ENCODE results near the gene PLXND1.

Gene PLXND1

DNA sequence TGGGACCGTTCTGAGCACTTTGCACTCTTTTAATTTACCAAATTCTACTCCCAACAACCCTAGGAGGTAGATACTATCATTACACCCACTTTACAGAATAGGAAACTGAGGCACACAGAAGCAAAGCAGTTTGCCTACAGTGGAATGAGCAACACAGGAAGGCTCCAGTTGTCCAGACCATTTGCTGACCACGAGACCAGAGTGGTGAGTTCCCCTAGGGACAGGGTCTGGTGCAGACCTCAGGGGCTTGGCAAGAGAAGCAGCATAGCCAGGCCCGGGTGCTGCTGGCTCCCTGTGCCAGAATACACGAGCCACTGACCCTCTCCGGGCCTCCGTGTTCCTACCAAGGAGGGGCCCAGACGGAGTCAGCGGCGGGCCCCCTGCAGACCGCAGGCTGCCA lies 26.5 kb downstream of the PLXND1 start:
- H3K4me3 ChIP-seq (ENCODE audit: control insufficient read depth, low read depth, low read length), result no peak overlapping the region
- TF ChIP-seq, protein P1, sequence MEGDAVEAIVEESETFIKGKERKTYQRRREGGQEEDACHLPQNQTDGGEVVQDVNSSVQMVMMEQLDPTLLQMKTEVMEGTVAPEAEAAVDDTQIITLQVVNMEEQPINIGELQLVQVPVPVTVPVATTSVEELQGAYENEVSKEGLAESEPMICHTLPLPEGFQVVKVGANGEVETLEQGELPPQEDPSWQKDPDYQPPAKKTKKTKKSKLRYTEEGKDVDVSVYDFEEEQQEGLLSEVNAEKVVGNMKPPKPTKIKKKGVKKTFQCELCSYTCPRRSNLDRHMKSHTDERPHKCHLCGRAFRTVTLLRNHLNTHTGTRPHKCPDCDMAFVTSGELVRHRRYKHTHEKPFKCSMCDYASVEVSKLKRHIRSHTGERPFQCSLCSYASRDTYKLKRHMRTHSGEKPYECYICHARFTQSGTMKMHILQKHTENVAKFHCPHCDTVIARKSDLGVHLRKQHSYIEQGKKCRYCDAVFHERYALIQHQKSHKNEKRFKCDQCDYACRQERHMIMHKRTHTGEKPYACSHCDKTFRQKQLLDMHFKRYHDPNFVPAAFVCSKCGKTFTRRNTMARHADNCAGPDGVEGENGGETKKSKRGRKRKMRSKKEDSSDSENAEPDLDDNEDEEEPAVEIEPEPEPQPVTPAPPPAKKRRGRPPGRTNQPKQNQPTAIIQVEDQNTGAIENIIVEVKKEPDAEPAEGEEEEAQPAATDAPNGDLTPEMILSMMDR (IDR thresholded peaks at IDR 0.05; ENCODE audit: control insufficient read depth, insufficient read depth, low read depth, low read length, missing control alignments), result no peak
- DNase-seq (ENCODE audit: low read depth), result no peak

DNA sequence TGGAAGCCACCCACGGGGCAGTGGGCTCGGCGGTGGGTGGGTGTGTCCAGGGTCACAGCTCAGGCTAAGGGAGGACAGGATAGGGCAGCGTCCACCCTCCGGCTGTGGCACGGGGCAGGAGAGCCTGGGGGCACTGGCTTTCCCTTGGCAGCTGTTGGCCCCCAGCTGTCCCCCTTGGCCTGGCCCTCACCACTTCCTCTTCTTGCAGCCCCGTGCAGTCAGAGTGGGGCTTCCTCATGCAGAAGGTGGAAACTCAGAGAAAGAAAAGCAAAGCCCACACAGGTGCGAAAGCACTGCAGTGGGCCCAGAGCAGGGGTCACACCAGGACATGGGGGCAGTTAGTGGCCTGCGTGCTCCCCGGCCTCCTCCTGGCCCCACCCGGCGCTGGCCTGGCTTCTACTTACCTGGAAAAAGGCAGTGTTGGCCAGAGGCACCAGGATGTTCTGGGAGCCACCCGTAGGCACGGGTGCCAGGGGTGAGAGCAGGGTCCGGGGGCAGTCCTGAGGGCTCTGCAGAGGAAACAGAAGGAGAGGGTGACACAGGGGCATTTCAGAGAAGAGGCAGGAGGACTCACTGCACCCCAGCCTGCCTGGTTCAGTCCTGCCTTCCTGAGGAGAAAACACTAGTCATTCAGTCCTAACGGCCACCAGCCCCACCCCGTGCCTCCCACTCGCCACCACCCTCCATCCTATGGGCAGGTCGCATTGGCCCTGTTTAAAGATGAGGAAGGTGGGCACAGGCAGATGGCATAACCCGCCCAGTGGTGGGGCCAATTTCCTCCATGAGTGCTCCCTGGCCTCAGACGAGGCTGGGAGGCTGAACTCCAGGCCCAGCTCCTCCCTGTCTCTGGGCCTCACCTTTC lies 28.3 kb downstream of the PLXND1 start:
- TF ChIP-seq, protein P1 (IDR thresholded peaks at IDR 0.05; ENCODE audit: control insufficient read depth, insufficient read depth, low read depth, low read length, missing control alignments), result no peak
- H3K4me3 ChIP-seq (ENCODE audit: control insufficient read depth, low read depth, low read length), result no peak overlapping the region
- no peak for DNase-seq (ENCODE audit: low read depth)

DNA sequence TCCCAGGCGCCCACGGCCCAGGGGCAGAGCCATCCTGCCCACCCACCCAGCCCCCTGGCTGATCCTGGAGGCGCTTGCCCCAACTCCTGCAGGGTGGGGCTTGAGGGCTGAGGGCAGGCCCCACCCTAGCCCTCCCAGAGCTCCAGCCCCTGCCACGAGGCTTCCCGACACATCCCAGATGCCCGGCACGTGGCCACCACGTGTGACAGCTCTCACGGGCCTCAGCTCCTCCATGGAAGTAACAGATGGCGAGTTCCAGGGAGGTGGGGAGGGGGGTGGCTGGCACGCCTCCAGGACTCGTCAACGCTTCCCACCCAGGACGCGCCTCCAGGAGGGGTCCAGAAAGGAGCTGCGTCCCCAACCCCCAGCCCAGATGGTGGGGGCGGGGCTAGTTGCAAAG lies 29.1 kb downstream of the PLXND1 start:
- no peak overlapping the region for H3K4me3 ChIP-seq (ENCODE audit: control insufficient read depth, low read depth, low read length)
- DNase-seq (ENCODE audit: low read depth), result no peak
- TF ChIP-seq, protein P1 (IDR thresholded peaks at IDR 0.05; ENCODE audit: control insufficient read depth, insufficient read depth, low read depth, low read length, missing control alignments), result no peak

DNA sequence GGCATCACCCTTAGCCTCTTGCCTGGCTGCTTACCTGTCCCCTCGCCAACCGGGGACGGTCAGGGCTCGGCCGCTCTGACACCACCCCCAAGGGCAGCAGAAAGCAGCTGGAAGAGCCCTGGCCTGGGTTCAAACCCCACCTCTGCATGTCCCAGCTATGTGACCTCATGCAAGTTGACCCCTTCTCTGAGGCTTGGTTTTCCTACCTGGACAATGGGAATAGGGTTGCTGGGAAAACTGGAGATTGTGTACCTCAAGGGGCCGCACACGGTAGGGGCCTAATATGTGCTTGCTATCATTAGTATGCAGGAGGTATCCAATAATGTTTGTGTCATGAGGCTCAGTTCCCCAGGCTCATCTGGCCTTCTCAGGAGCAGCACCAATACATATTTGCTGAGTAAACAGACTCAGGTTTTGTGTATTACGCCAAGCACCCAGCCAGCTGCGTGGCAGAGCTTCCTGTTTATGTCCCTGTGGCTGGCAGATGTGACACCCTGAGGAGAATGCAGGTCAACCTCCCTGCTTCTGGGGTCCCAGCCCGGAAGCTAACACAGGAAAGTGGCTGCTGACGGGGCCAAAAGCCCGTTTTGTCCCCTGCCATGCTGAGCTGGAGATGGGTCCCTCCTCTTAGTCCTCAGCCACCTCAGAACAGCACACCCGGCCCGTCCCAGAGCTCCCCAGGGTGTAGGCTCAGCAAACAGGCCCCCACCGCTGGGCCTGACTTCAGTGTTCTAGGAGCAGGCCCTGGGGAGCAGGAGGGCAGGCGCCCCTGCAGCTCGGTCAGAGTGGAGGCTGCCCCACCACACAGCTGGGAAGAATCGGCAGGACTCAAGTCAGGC lies 29.7 kb downstream of the PLXND1 start:
- H3K4me3 ChIP-seq (ENCODE audit: control insufficient read depth, low read depth, low read length), result no peak overlapping the region
- TF ChIP-seq, protein P1 (IDR thresholded peaks at IDR 0.05; ENCODE audit: control insufficient read depth, insufficient read depth, low read depth, low read length, missing control alignments), result no peak
- DNase-seq (ENCODE audit: low read depth), result no peak

DNA sequence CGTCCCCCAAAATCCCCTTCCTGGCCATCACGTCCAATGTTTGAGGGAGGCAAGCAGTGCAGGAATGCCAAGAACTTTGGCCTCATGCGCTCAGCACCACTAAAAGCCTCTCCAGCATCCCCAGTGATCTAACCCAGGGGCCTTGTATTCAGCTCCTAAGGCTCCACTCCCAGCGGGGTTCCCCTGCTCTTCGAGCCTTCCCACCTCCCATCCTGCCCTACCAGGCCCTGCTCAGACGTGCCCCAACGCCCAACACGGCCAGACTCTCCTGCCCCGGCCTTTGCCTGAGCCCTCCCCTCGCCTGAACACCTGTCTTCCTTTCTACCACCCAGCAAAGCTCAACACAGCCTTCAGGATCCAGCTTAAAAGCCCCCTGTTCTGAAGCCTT lies 30.5 kb downstream of the PLXND1 start:
- no peak overlapping the region for H3K4me3 ChIP-seq (ENCODE audit: control insufficient read depth, low read depth, low read length)
- DNase-seq (ENCODE audit: low read depth), result no peak
- TF ChIP-seq, protein P1 (IDR thresholded peaks at IDR 0.05; ENCODE audit: control insufficient read depth, insufficient read depth, low read depth, low read length, missing control alignments), result no peak

DNA sequence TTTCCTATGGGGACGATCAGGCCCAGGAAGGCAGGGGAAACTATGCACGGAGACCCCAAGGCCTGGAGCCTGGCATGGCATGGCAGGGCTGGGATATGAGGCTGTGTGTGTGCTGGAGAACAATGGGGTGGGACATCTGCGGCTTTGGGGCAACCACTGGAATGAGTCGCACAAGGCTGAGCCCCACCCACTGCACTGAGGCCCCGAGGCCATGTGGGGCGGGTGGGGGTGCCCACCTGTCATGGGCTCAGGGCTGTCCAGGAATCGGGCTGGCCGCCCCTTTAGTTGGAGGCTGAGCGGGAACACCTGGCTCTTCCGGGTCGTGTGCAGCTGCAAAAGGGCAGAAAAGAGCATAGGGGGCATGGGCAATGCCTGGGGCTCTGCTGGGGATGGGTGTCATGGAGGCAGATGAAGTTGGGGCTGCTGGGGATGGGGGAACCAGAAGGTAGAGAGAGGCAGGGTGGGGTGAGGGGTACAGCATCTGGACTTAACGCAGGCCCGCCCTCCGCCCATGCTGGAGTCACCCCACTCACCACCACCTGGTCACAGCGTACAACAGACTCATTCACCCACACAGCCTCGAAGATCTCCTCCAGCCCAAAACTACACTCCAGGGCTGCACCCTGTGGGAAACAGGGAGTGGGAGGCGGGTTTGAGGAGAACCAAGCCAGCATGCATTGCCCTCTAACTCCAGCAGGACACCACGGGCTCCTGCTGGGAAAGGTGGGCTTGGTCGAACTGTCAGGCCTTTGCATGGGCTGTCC lies 31.1 kb downstream of the PLXND1 start:
- H3K4me3 ChIP-seq (ENCODE audit: control insufficient read depth, low read depth, low read length), result no peak overlapping the region
- no peak for DNase-seq (ENCODE audit: low read depth)
- TF ChIP-seq, protein P1 (IDR thresholded peaks at IDR 0.05; ENCODE audit: control insufficient read depth, insufficient read depth, low read depth, low read length, missing control alignments), result no peak
